Fibroblast of pulmonary artery (primary cell): ENCODE measurements around the gene CCSER1.

Source experiments
- DNase-seq: peaks from one replicate; pipeline ENCODE4 v3.0.0-alpha.2; 2010; ENCODE audit warnings: low read depth
- H3K4me3 ChIP-seq: replicated peaks from 2 replicates; pipeline ENCODE4 v1.5.1; 2011; ENCODE audit warnings: low read depth, mild to moderate bottlenecking, control low read depth, low read length, moderate library complexity
- TF ChIP-seq, protein P1 (sequence below): IDR thresholded peaks from 2 replicates; pipeline ENCODE4 v1.5.1; 2011; ENCODE audit warnings: mild to moderate bottlenecking, control low read depth, low read length, inconsistent platforms; ENCODE audit errors: missing control alignments

CCSER1 gene

DNA sequence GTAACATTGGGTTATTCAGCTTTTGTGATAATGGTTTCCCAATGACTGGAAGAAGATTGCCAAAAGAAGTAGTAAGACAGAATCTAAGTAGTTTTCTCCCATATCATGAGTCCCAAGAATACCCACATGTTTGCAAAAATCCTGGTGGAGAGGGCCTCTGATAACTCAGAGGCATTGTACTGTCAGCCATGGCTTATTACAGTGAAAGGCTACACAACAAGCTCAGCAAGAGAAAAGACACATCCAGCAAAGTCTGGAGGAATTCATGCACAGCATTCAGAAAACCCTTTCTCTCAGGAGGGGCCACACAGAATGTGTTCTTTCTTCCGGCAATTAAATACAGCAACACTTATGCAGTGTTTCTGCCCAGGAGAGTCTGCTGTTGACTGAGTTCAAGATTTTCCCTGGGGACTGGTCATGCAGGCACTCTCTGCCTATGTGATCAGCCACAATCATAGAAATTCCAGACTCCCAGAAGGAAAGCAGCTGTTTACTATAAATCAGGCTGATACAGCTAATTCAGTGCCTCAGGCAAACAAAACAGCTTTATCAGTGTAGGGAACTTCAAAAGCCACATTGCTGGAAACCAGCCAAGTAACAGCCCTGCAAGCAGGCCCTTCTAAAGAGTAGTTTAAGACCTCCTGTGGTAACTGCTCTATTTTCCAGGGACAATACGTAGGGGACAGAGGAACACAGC is 937.1 kb downstream of the CCSER1 start:
- no peak overlapping the region for H3K4me3 ChIP-seq
- TF ChIP-seq, protein P1, sequence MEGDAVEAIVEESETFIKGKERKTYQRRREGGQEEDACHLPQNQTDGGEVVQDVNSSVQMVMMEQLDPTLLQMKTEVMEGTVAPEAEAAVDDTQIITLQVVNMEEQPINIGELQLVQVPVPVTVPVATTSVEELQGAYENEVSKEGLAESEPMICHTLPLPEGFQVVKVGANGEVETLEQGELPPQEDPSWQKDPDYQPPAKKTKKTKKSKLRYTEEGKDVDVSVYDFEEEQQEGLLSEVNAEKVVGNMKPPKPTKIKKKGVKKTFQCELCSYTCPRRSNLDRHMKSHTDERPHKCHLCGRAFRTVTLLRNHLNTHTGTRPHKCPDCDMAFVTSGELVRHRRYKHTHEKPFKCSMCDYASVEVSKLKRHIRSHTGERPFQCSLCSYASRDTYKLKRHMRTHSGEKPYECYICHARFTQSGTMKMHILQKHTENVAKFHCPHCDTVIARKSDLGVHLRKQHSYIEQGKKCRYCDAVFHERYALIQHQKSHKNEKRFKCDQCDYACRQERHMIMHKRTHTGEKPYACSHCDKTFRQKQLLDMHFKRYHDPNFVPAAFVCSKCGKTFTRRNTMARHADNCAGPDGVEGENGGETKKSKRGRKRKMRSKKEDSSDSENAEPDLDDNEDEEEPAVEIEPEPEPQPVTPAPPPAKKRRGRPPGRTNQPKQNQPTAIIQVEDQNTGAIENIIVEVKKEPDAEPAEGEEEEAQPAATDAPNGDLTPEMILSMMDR: no peak
- DNase-seq: peak; percentile 63

DNA sequence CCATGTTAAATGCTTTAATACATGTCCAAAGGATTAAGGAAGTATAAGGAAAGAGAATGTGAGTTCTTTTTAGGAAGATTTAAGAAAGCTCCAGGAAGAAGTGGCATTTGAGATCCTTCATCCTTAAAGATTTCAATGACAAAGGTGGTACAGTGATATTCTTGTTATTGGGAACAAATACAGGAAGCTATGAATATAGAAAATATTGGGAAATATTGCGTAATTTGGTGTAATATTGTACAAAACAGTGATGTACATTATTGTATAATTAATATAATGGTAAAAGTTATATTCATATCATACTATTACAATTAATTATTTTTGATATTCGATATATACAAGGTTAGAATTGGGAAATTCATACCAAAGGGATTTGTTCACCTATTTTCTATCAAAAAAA is 937.9 kb downstream of the CCSER1 start:
- no peak for DNase-seq
- TF ChIP-seq, protein P1: no peak

DNA sequence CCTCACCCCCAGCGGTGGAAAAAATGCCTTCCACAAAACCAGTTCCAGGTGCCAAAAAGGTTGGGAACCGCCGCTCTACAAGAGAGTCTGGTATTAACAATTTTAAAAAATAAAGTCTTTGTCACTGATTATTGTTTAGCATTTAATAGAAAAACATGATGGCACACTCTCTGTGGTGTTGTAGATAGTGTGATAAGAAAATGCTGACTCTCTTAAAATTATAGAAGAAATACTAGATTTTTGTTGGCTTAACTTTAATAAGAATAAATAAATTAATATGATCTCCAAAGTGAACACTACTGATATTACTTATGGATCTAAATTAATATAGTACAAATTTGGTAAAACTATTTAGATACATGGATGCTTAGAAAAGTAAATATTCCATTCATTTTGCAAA is 943.5 kb downstream of the CCSER1 start:
- TF ChIP-seq, protein P1: no peak
- no peak for DNase-seq
- H3K4me3 ChIP-seq: no peak overlapping the region

More for the DNA sequence above, 937.9 kb downstream of the CCSER1 start:
- H3K4me3 ChIP-seq: no peak overlapping the region

DNA sequence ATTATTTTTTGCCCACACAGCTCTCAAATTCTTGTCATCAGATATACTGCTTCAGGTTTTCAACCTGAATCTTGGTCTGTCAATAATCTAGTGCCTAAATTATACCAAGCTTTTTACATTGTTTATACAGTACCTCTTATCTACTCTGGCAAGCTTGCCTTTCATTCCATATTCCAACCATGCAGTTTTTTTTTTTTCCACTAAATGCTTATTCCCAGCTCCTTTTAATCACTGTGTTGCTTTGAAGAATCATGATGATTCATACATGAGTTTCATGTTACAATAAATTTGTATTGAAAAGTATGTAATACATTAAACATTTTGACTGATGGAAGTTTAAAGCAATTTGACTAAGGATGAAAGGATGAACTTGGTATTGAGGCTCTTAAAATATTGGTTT is 949.0 kb downstream of the CCSER1 start:
- TF ChIP-seq, protein P1: no peak
- no peak overlapping the region for H3K4me3 ChIP-seq
- DNase-seq: no peak

DNA sequence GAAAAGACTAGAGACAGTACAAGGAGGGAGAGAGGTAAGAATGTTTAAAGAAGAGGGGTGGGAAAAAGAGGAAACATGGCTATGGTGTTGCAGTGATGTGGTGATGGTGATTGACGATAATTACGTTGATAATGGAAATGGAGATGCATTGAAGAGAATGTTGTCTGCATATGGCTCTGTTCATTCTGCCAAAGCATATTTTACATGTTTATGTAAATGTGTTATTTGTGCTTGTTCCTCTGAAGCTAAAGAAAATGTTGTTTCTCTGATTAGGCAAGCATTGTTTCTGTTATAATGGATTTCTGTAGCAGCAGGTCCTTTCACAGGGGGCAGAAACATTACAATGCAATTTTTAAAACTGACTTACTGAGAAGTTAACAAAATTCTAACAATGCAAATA is 958.8 kb downstream of the CCSER1 start:
- no peak overlapping the region for H3K4me3 ChIP-seq
- DNase-seq: no peak
- TF ChIP-seq, protein P1: no peak

DNA sequence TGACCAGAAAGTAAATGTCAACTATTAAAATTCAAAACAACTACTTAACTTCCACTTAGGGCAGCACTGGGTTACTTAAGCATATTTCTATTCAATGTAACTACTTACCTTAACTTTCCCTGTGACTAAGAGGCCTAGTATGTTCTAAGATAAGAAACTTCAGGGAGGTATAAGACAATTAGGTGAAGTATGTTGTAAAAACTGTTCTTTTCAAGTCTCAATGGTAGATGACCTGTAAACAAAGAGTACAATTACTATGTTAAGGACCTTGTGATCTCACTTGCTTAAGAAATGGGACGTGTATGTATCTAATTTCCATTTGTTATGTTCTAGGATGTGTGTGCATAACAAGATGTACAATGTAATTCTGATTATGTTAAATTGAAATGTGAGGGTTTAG is 960.5 kb downstream of the CCSER1 start:
- TF ChIP-seq, protein P1: no peak
- no peak overlapping the region for H3K4me3 ChIP-seq
- no peak for DNase-seq

DNA sequence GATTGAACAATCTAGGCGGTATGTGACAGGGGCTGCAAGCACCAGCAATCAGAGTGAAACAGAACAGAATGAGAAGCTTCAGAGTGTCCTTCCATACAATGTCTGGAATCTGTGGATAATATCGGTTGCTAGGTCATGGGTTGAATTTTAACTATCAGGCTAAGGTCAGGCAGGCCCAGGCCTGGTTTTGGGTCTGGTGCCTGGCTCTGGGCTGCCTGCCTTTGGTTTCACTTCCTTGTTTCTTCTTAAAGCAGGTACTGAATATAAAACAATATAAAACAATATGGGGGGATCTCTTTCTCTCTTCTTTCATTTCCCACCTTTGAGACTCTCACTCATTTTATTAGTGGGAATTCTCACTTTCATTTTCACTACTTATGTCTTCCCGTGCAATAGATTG is 962.0 kb downstream of the CCSER1 start:
- DNase-seq: no peak
- H3K4me3 ChIP-seq: no peak overlapping the region
- TF ChIP-seq, protein P1: no peak
